Measurements from ENCODE around the gene TPRG1.

TPRG1 gene

GRCh38 chr3:189233225-189233858, 61.6 kb downstream of the TPRG1 start:
- peak; percentile 64 for DNase-seq

- DNase-seq = no peak
Measured at GRCh38 chr3:189235214-189235613, 63.4 kb downstream of the TPRG1 start.

- DNase-seq = no peak
Measured at GRCh38 chr3:189236352-189236751, 64.6 kb downstream of the TPRG1 start.

GRCh38 chr3:189237526-189237925, 65.8 kb downstream of the TPRG1 start:
- DNase-seq = no peak

GRCh38 chr3:189238071-189238470, 66.3 kb downstream of the TPRG1 start:
- DNase-seq = no peak

GRCh38 chr3:189239616-189240015, 67.8 kb downstream of the TPRG1 start:
- no peak for DNase-seq

- DNase-seq = no peak
Measured at GRCh38 chr3:189249987-189250386, 78.2 kb downstream of the TPRG1 start.

- no peak for DNase-seq
Measured at GRCh38 chr3:189258261-189258660, 86.5 kb downstream of the TPRG1 start.

GRCh38 chr3:189260556-189261493, 89.1 kb downstream of the TPRG1 start:
- DNase-seq = no peak

GRCh38 chr3:189262746-189263145, 91.0 kb downstream of the TPRG1 start:
- DNase-seq = no peak

GRCh38 chr3:189267981-189268613, 96.3 kb downstream of the TPRG1 start:
- DNase-seq = no peak

- no peak for DNase-seq
Measured at GRCh38 chr3:189269365-189269764, 97.6 kb downstream of the TPRG1 start.

- peak; percentile 51 for DNase-seq
Measured at GRCh38 chr3:189270248-189270832, 98.6 kb downstream of the TPRG1 start.

- DNase-seq = no peak
Measured at GRCh38 chr3:189272500-189273119, 100.8 kb downstream of the TPRG1 start.

- no peak for DNase-seq
Measured at GRCh38 chr3:189273736-189274135, 102.0 kb downstream of the TPRG1 start.

- DNase-seq = no peak
Measured at GRCh38 chr3:189275182-189275581, 103.4 kb downstream of the TPRG1 start.

- no peak for DNase-seq
Measured at GRCh38 chr3:189275852-189276251, 104.1 kb downstream of the TPRG1 start.

- peak; percentile 78 for DNase-seq
Measured at GRCh38 chr3:189276444-189277219, 104.9 kb downstream of the TPRG1 start.

- DNase-seq = no peak
Measured at GRCh38 chr3:189277711-189278110, 105.9 kb downstream of the TPRG1 start.

- DNase-seq = no peak
Measured at GRCh38 chr3:189278221-189278620, 106.5 kb downstream of the TPRG1 start.

- DNase-seq = no peak
Measured at GRCh38 chr3:189282189-189282588, 110.4 kb downstream of the TPRG1 start.

- DNase-seq = no peak
Measured at GRCh38 chr3:189282741-189283140, 111.0 kb downstream of the TPRG1 start.

All from left hindlimb (tissue), 1 donor.